Brain microvascular endothelial cell (primary cell): ENCODE data around the gene NT5C1A.

ENCODE experiments used
- DNase-seq: peaks from one replicate; pipeline ENCODE4 v3.0.0-alpha.2; 2020
- H3K27ac ChIP-seq: fragments of 250-450 bp; sonication (Bioruptor Pico); 2 replicates; pipeline ENCODE4 v1.5.1; 2020; ENCODE audit warnings: mild to moderate bottlenecking, moderate library complexity
- H3K27me3 ChIP-seq: fragments of 250-450 bp; sonication (Bioruptor Pico); replicated peaks from 2 replicates; pipeline ENCODE4 v1.5.1; 2020; ENCODE audit warnings: mild to moderate bottlenecking
- H3K36me3 ChIP-seq: fragments of 250-450 bp; sonication (Bioruptor Pico); replicated peaks from 2 replicates; pipeline ENCODE4 v1.5.1; 2020; ENCODE audit warnings: mild to moderate bottlenecking
- H3K4me3 ChIP-seq: 2 replicates; pipeline ENCODE4 v1.5.1; 2011; ENCODE audit warnings: low read depth, mild to moderate bottlenecking, control low read depth, low read length, moderate library complexity
- in situ Hi-C: cut with HindIII; loops from 2 replicates; pipeline ENCODE4 v1.10.0; 2017; ENCODE audit warnings: low sequenced_read_pairs, low pct_ligation_motif_present
- TF ChIP-seq, protein P1 (sequence below): IDR thresholded peaks from 2 replicates; pipeline ENCODE4 v1.5.1; 2011; ENCODE audit warnings: low read depth, mild to moderate bottlenecking, moderate library complexity, low read length, control low read depth, inconsistent platforms; ENCODE audit errors: missing control alignments

NT5C1A gene

DNA sequence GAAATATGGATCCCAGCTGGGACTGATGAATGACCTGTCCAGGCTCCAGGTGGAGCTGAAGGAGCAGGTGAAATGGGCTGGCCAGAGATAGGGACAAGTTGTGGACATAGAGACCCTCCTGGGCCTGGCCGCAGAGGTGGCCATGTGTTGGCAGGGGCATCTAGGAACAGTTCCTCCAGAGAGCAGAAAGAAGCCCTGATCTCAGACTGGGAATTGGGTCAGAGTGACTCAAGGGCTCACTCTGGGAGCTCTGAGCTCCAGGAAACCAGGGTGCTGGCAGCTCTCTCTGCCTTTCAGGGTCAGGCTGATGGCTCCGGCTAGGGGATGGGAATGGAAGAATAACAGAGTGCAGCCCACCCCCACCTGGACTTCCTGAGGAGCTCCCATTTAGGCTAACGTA is 3.0 kb downstream of the NT5C1A start:
- Histone ChIP-seq H3K4me3 (no peak overlapping the region), H3K36me3 (no peaks in the 10 kb centered on the region), H3K27me3 (peaks cover 33% of the 10 kb centered on the region), H3K27ac (no peak overlapping the region)
- DNase-seq = no peak
- TF ChIP-seq, protein P1, sequence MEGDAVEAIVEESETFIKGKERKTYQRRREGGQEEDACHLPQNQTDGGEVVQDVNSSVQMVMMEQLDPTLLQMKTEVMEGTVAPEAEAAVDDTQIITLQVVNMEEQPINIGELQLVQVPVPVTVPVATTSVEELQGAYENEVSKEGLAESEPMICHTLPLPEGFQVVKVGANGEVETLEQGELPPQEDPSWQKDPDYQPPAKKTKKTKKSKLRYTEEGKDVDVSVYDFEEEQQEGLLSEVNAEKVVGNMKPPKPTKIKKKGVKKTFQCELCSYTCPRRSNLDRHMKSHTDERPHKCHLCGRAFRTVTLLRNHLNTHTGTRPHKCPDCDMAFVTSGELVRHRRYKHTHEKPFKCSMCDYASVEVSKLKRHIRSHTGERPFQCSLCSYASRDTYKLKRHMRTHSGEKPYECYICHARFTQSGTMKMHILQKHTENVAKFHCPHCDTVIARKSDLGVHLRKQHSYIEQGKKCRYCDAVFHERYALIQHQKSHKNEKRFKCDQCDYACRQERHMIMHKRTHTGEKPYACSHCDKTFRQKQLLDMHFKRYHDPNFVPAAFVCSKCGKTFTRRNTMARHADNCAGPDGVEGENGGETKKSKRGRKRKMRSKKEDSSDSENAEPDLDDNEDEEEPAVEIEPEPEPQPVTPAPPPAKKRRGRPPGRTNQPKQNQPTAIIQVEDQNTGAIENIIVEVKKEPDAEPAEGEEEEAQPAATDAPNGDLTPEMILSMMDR = no peak
- in situ Hi-C loops = no loop called here

DNA sequence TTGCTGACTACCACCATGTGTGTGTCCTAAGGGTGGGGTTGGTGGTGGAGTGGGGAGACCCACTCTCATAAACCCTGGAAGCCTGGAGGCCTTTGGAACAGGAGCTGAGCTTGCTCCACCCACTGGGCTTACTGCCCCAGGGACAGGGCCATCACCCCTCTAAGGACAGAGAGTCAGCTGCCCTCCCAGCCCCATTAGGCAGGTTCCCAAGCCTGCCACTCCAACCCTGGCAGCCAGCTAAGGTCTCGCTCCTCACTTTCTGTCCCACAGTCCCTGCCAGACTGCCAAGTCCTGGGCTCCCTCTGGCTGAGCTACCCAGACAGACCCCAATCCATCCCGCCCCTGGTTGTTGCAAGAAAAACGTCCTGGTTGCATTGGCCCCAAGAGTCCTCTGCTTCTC is 3.8 kb downstream of the NT5C1A start:
- in situ Hi-C loops = no loop called here
- TF ChIP-seq, protein P1 = no peak
- peaks cover 32% of the 10 kb centered on the region for H3K27me3 ChIP-seq
- H3K36me3 ChIP-seq = no peaks in the 10 kb centered on the region
- no peak for DNase-seq
- no peak overlapping the region for H3K27ac ChIP-seq
- no peak overlapping the region for H3K4me3 ChIP-seq

DNA sequence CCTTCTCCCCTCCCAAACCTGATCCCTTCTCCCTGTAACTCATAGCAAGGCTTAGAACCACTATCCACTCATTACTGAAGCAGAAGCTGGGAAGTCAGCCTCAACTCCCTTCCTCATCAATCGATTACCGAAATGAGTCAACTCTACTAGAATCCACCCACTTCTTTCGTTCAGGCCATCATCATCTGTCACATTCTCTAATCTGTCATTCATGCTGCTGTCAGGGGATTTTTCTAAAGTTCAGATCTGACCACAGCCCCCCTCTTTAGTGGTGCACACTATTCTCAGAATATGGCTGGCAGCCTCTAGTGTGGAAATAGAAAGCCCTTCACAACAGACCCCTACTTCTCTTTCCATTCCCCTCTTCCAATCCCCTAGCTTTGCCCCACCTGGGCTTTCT is 5.1 kb downstream of the NT5C1A start:
- DNase-seq = no peak
- Histone ChIP-seq H3K27me3 (peaks cover 19% of the 10 kb centered on the region), H3K4me3 (no peak overlapping the region), H3K36me3 (no peaks in the 10 kb centered on the region), H3K27ac (no peak overlapping the region)
- TF ChIP-seq, protein P1 = no peak
- in situ Hi-C loops = no loop called here

DNA sequence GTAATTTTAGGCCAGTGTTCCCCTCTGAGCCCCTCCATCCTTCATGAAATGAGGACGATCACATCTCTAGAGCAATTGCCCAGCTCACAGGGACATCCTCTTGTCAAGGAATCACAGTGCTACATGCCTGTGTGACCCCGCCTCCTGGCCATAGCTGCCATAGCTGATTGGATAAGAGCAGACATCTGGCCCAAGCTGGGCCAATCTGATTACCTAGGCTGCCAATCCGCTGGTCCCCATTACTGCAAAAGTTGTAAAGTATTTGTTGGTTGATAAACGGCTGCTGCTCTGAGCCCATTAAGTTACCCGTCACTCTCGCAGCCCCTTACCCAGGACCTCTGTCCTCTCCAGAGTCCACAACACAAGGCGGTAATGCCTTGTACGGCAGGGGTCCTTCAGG is 8.3 kb downstream of the NT5C1A start:
- TF ChIP-seq, protein P1 = no peak
- H3K36me3 ChIP-seq = no peaks in the 10 kb centered on the region
- no peak overlapping the region for H3K27ac ChIP-seq
- H3K27me3 ChIP-seq = peaks cover 2% of the 10 kb centered on the region
- DNase-seq = no peak
- in situ Hi-C loops = no loop called here
- no peak overlapping the region for H3K4me3 ChIP-seq

DNA sequence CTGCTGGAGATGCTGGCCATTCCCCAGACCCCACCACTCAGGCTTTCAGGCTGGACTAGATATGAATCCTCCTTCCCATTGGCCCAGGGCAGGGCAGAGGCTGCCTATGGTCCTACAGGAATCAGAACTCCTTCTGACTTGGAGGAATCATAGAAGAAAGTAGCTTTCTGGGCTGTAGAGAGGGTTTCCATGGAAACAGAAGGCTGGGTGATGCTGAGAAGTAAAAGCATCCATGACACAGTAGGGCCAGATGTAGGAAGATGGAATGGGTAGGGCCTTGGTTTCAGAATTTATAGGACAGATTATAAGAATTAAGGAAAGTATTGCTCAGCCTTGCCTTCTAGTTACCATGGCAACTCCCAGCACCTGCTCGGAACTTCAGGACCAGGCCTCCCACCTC is 9.0 kb downstream of the NT5C1A start:
- no peak overlapping the region for H3K27ac ChIP-seq
- in situ Hi-C loops = no loop called here
- H3K36me3 ChIP-seq = no peaks in the 10 kb centered on the region
- no peak for DNase-seq
- TF ChIP-seq, protein P1 = no peak
- peaks cover 2% of the 10 kb centered on the region for H3K27me3 ChIP-seq
- no peak overlapping the region for H3K4me3 ChIP-seq

- in situ Hi-C loops = no loop called here
- DNase-seq = no peak
- TF ChIP-seq, protein P1 = no peak
- no peak overlapping the region for H3K4me3 ChIP-seq
- no peaks in the 10 kb centered on the region for H3K27me3 ChIP-seq
- H3K27ac ChIP-seq = no peak overlapping the region
- H3K36me3 ChIP-seq = no peaks in the 10 kb centered on the region
These were observed 12.4 kb downstream of the NT5C1A start for GRCh38 chr1:39659538-39659937.
